NCI-H1105 treated with DMSO at 0.1 percent for 48 hours (cell line): ENCODE measurements around the gene TRIM29.

Experiments
- DNase-seq: peaks from one replicate; lab custom pipeline; 2025; lab: John Stamatoyannopoulos, UW

The TRIM29 gene

GRCh38 chr11:120122924-120123683 is 14.8 kb downstream of the TRIM29 start:
- DNase-seq, result no peak

GRCh38 chr11:120121914-120122473 is 15.9 kb downstream of the TRIM29 start:
- no peak for DNase-seq

GRCh38 chr11:120121336-120121735 is 16.6 kb downstream of the TRIM29 start:
- no peak for DNase-seq

- DNase-seq, result no peak
Measured at GRCh38 chr11:120120805-120121335, 17.0 kb downstream of the TRIM29 start.

- no peak for DNase-seq
Measured at GRCh38 chr11:120119121-120119520, 18.8 kb downstream of the TRIM29 start.

GRCh38 chr11:120117991-120118390 is 19.9 kb downstream of the TRIM29 start:
- no peak for DNase-seq

GRCh38 chr11:120116966-120117365 is 20.9 kb downstream of the TRIM29 start:
- DNase-seq, result no peak

- DNase-seq, result no peak
Measured at GRCh38 chr11:120115272-120116000, 22.5 kb downstream of the TRIM29 start.

GRCh38 chr11:120112174-120112796 is 25.6 kb downstream of the TRIM29 start:
- no peak for DNase-seq

- no peak for DNase-seq
Measured at GRCh38 chr11:120109531-120109930, 28.4 kb downstream of the TRIM29 start.

GRCh38 chr11:120108785-120109168 is 29.1 kb downstream of the TRIM29 start:
- no peak for DNase-seq

GRCh38 chr11:120108154-120108784 is 29.6 kb downstream of the TRIM29 start:
- DNase-seq, result peak; percentile 67

- DNase-seq, result no peak
Measured at GRCh38 chr11:120107692-120108091, 30.2 kb downstream of the TRIM29 start.

- DNase-seq, result no peak
Measured at GRCh38 chr11:120106354-120107150, 31.4 kb downstream of the TRIM29 start.

GRCh38 chr11:120105576-120105975 is 32.3 kb downstream of the TRIM29 start:
- no peak for DNase-seq

GRCh38 chr11:120104041-120104565 is 33.8 kb downstream of the TRIM29 start:
- no peak for DNase-seq

GRCh38 chr11:120102864-120103122 is 35.1 kb downstream of the TRIM29 start:
- DNase-seq, result no peak

GRCh38 chr11:120102050-120102863 is 35.7 kb downstream of the TRIM29 start:
- DNase-seq, result no peak

- no peak for DNase-seq
Measured at GRCh38 chr11:120098503-120099020, 39.4 kb downstream of the TRIM29 start.
